ENCODE measurements around the gene TCF12. TPM values are rescaled to one million over a fixed set of nuclear protein-coding genes. Genes with fewer than 3 reads are reported as not detected.

Gene TCF12
- total RNA-seq, 1 donor from 2014 or later = 68.9 TPM

GRCh38 chr15:57307527-57308169 lies 389.2 kb downstream of the TCF12 start:
- TF ChIP-seq CTCF (conservative IDR thresholded peaks at IDR 0.05; ENCODE audit: low read depth, low read length) = no peak
- DNase-seq (ENCODE audit: low read depth) = no peak

DNA sequence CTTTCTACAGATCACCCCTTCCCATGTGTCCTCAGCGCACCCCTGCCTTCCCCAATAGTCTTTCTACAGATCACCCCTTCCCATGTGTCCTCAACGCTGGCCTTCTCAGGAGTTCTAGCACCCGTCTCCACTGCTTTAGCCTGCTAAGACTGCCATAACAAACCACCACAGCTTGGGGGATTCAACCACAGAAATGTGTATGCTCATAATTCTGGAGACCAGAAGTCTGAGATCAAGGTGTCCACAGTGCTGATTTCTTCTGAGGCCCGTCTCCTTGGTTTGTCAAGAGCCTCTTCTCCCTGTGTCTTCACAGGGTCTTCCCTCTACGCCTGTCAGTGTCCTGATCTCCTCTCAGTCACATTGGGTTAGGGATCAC lies 389.7 kb downstream of the TCF12 start:
- H3K4me3 ChIP-seq (ENCODE audit: low read depth, low read length) = no peak overlapping the region
- DNase-seq (ENCODE audit: low read depth) = no peak
- TF ChIP-seq CTCF (conservative IDR thresholded peaks at IDR 0.05; ENCODE audit: low read depth, low read length) = no peak

More at GRCh38 chr15:57307527-57308169, 389.2 kb downstream of the TCF12 start:
- no peak overlapping the region for H3K4me3 ChIP-seq (ENCODE audit: low read depth, low read length)

- TF ChIP-seq CTCF (conservative IDR thresholded peaks at IDR 0.05; ENCODE audit: low read depth, low read length) = no peak
- no peak for DNase-seq (ENCODE audit: low read depth)
Measured at GRCh38 chr15:57309856-57310760, 391.7 kb downstream of the TCF12 start.

GRCh38 chr15:57310876-57311275 lies 392.4 kb downstream of the TCF12 start:
- no peak overlapping the region for H3K4me3 ChIP-seq (ENCODE audit: low read depth, low read length)
- DNase-seq (ENCODE audit: low read depth) = no peak
- no peak for TF ChIP-seq CTCF (conservative IDR thresholded peaks at IDR 0.05; ENCODE audit: low read depth, low read length)

More at GRCh38 chr15:57309856-57310760, 391.7 kb downstream of the TCF12 start:
- H3K4me3 ChIP-seq (ENCODE audit: low read depth, low read length) = no peak overlapping the region

DNA sequence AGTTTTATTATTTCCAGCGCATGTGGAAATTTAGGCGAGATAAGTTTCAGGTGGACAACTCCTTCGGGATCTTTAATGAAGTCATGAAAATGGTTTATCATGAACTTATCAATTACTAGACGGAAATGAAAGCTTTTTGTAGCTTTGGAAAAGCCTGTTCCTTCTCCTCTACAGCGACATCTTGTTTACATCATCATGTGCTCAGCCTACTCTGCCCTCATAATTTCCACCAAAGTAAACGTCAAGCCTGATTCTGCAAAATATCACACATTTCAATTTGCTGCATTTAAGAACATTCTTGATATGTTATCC lies 393.5 kb downstream of the TCF12 start:
- DNase-seq (ENCODE audit: low read depth) = no peak
- no peak overlapping the region for H3K4me3 ChIP-seq (ENCODE audit: low read depth, low read length)
- no peak for TF ChIP-seq CTCF (conservative IDR thresholded peaks at IDR 0.05; ENCODE audit: low read depth, low read length)

- no peak overlapping the region for H3K4me3 ChIP-seq (ENCODE audit: low read depth, low read length)
- TF ChIP-seq CTCF (conservative IDR thresholded peaks at IDR 0.05; ENCODE audit: low read depth, low read length) = no peak
- DNase-seq (ENCODE audit: low read depth) = no peak
Measured at GRCh38 chr15:57312318-57313133, 394.1 kb downstream of the TCF12 start.
